HAP-1 (cell line): Measurements from ENCODE around the gene SLC18A3.

ENCODE experiments used
- DNase-seq, 2 experiments: peaks; one replicate each; pipeline ENCODE4 v3.0.0-alpha.2; 2016 to 2020; ENCODE audit warnings: low spot score in 2 of 2
- H3K27me3 ChIP-seq: fragments of 250-450 bp; sonication (Bioruptor Pico); 2 replicates; pipeline ENCODE4 v1.5.1; 2020; ENCODE audit warnings: low read depth, mild to moderate bottlenecking, moderate library complexity
- H3K36me3 ChIP-seq: fragments of 250-450 bp; sonication (Bioruptor Pico); replicated peaks from 2 replicates; pipeline ENCODE4 v1.5.1; 2020; ENCODE audit warnings: mild to moderate bottlenecking
- H3K4me1 ChIP-seq: fragments of 250-450 bp; sonication (Bioruptor Pico); 2 replicates; pipeline ENCODE4 v1.5.1; 2020; ENCODE audit warnings: mild to moderate bottlenecking
- H3K4me3 ChIP-seq: fragments of 250-450 bp; sonication (Bioruptor Pico); 2 replicates; pipeline ENCODE4 v1.5.1; 2020; ENCODE audit warnings: mild to moderate bottlenecking, moderate library complexity
- H3K9me3 ChIP-seq: fragments of 250-450 bp; sonication (Bioruptor Pico); 2 replicates; pipeline ENCODE4 v1.5.1; 2020; ENCODE audit warnings: mild to moderate bottlenecking, moderate library complexity
- in situ Hi-C: fragments of 300-500 bp; cut with MboI; formaldehyde crosslinking; loops from 3 replicates; pipeline ENCODE4 v1.14.3; 2020; ENCODE audit warnings: low sequenced_read_pairs, inconsistent platforms, mixed read lengths

Gene SLC18A3

GRCh38 chr10:49618821-49619220 is 8.7 kb downstream of the SLC18A3 start:
- Histone ChIP-seq H3K9me3 (no peaks in the 10 kb centered on the region), H3K36me3 (no peaks in the 10 kb centered on the region), H3K27me3 (peaks cover 20% of the 10 kb centered on the region), H3K4me1 (no peaks in the 10 kb centered on the region), H3K4me3 (no peak overlapping the region)
- no peak for DNase-seq
- in situ Hi-C loops, result no loop called here

GRCh38 chr10:49619613-49620012 is 9.5 kb downstream of the SLC18A3 start:
- H3K27me3 ChIP-seq, result peaks cover 16% of the 10 kb centered on the region
- in situ Hi-C loops, result no loop called here
- DNase-seq, result no peak

GRCh38 chr10:49620286-49620810 is 10.2 kb downstream of the SLC18A3 start:
- in situ Hi-C loops, result no loop called here
- no peaks in the 10 kb centered on the region for H3K36me3 ChIP-seq
- no peaks in the 10 kb centered on the region for H3K4me1 ChIP-seq
- no peaks in the 10 kb centered on the region for H3K9me3 ChIP-seq
- H3K27me3 ChIP-seq, result peaks cover 9% of the 10 kb centered on the region
- no peak overlapping the region for H3K4me3 ChIP-seq
- no peak for DNase-seq

More at GRCh38 chr10:49619613-49620012, 9.5 kb downstream of the SLC18A3 start:
- Histone ChIP-seq H3K4me3 (no peak overlapping the region), H3K36me3 (no peaks in the 10 kb centered on the region), H3K4me1 (no peaks in the 10 kb centered on the region), H3K9me3 (no peaks in the 10 kb centered on the region)

- Histone ChIP-seq H3K4me3 (no peak overlapping the region), H3K4me1 (no peaks in the 10 kb centered on the region), H3K27me3 (peaks cover 6% of the 10 kb centered on the region; the same call in 1 of the 2 replicates), H3K9me3 (no peaks in the 10 kb centered on the region), H3K36me3 (no peaks in the 10 kb centered on the region)
- in situ Hi-C loops, result no loop called here
- DNase-seq, result no peak
Observed at GRCh38 chr10:49620841-49621378, 10.8 kb downstream of the SLC18A3 start.

- H3K4me1 ChIP-seq, result no peaks in the 10 kb centered on the region
- no peaks in the 10 kb centered on the region for H3K9me3 ChIP-seq
- in situ Hi-C loops, result no loop called here
- no peak overlapping the region for H3K4me3 ChIP-seq
- DNase-seq, result no peak
- peaks cover 6% of the 10 kb centered on the region; the same call in 1 of the 2 replicates for H3K27me3 ChIP-seq
- H3K36me3 ChIP-seq, result no peaks in the 10 kb centered on the region
Observed at GRCh38 chr10:49621561-49621960, 11.5 kb downstream of the SLC18A3 start.

- no peaks in the 10 kb centered on the region for H3K9me3 ChIP-seq
- H3K4me3 ChIP-seq, result no peak overlapping the region
- no peak for DNase-seq
- peaks cover 6% of the 10 kb centered on the region; the same call in 1 of the 2 replicates for H3K27me3 ChIP-seq
- H3K36me3 ChIP-seq, result no peaks in the 10 kb centered on the region
- in situ Hi-C loops, result no loop called here
- no peaks in the 10 kb centered on the region for H3K4me1 ChIP-seq
Observed at GRCh38 chr10:49622426-49623425, 12.6 kb downstream of the SLC18A3 start.

GRCh38 chr10:49624629-49625028 is 14.5 kb downstream of the SLC18A3 start:
- DNase-seq, result no peak
- in situ Hi-C loops, result no loop called here
- H3K27me3 ChIP-seq, result peaks cover 3% of the 10 kb centered on the region; the same call in 1 of the 2 replicates
- H3K36me3 ChIP-seq, result no peaks in the 10 kb centered on the region
- H3K4me1 ChIP-seq, result no peaks in the 10 kb centered on the region
- no peak overlapping the region for H3K4me3 ChIP-seq
- H3K9me3 ChIP-seq, result no peaks in the 10 kb centered on the region

- in situ Hi-C loops, result no loop called here
- H3K9me3 ChIP-seq, result no peaks in the 10 kb centered on the region
- H3K4me1 ChIP-seq, result no peaks in the 10 kb centered on the region
- no peak for DNase-seq
- no peak overlapping the region for H3K4me3 ChIP-seq
- no peaks in the 10 kb centered on the region; the same call in 1 of the 2 replicates for H3K27me3 ChIP-seq
- H3K36me3 ChIP-seq, result no peaks in the 10 kb centered on the region
Observed at GRCh38 chr10:49625411-49625810, 15.3 kb downstream of the SLC18A3 start.

GRCh38 chr10:49627038-49627437 is 16.9 kb downstream of the SLC18A3 start:
- Histone ChIP-seq H3K36me3 (no peaks in the 10 kb centered on the region), H3K4me3 (no peak overlapping the region), H3K9me3 (no peaks in the 10 kb centered on the region), H3K4me1 (no peaks in the 10 kb centered on the region), H3K27me3 (no peaks in the 10 kb centered on the region)
- DNase-seq, result no peak
- in situ Hi-C loops, result no loop called here

GRCh38 chr10:49627644-49628247 is 17.6 kb downstream of the SLC18A3 start:
- Histone ChIP-seq H3K27me3 (no peaks in the 10 kb centered on the region), H3K36me3 (no peaks in the 10 kb centered on the region), H3K4me3 (no peak overlapping the region), H3K4me1 (no peaks in the 10 kb centered on the region), H3K9me3 (no peaks in the 10 kb centered on the region)
- DNase-seq, result no peak
- in situ Hi-C loops, result no loop called here

GRCh38 chr10:49628599-49628998 is 18.5 kb downstream of the SLC18A3 start:
- H3K36me3 ChIP-seq, result no peaks in the 10 kb centered on the region
- no peaks in the 10 kb centered on the region for H3K27me3 ChIP-seq
- DNase-seq, result no peak
- in situ Hi-C loops, result no loop called here
- no peaks in the 10 kb centered on the region for H3K4me1 ChIP-seq
- no peaks in the 10 kb centered on the region for H3K9me3 ChIP-seq
- H3K4me3 ChIP-seq, result no peak overlapping the region

GRCh38 chr10:49629431-49629881 is 19.3 kb downstream of the SLC18A3 start:
- in situ Hi-C loops, result no loop called here
- H3K4me3 ChIP-seq, result no peak overlapping the region
- DNase-seq, result peak in 1 of 2 experiments; percentile 6
- no peaks in the 10 kb centered on the region for H3K9me3 ChIP-seq
- H3K27me3 ChIP-seq, result no peaks in the 10 kb centered on the region
- no peaks in the 10 kb centered on the region for H3K4me1 ChIP-seq
- H3K36me3 ChIP-seq, result no peaks in the 10 kb centered on the region

GRCh38 chr10:49631975-49632374 is 21.9 kb downstream of the SLC18A3 start:
- Histone ChIP-seq H3K9me3 (no peaks in the 10 kb centered on the region), H3K4me3 (no peak overlapping the region), H3K36me3 (no peaks in the 10 kb centered on the region), H3K27me3 (no peaks in the 10 kb centered on the region), H3K4me1 (no peaks in the 10 kb centered on the region)
- no peak for DNase-seq
- in situ Hi-C loops, result no loop called here
